ENCODE measurements around the gene SLC38A3.
"Not testable (repeated sequence)": the region's sequence is repeated elsewhere in the genome, so short reads cannot be mapped to it uniquely, and the experiment has no call there.

The SLC38A3 gene

GRCh38 chr3:50192689-50193141, 12.4 kb upstream of the SLC38A3 start:
- peak; percentile 71 for DNase-seq

DNA sequence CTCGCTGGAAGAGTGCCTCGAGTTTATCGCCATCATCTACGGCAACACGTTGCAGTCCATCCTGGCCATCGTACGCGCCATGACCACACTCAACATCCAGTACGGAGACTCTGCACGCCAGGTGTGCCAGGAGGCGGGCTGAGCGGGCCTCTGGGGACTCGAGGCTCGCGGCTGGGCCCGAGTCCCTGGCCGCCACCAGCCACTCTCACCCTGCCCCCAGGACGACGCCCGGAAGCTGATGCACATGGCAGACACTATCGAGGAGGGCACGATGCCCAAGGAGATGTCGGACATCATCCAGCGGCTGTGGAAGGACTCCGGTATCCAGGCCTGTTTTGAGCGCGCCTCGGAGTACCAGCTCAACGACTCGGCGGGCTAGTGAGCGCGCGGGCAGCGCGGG, 11.8 kb upstream of the SLC38A3 start:
- DNase-seq, result no peak

GRCh38 chr3:50193746-50194127, 11.3 kb upstream of the SLC38A3 start:
- DNase-seq, result no peak

- peak; percentile 75 for DNase-seq
Observed at GRCh38 chr3:50194128-50194902, 10.8 kb upstream of the SLC38A3 start.

DNA sequence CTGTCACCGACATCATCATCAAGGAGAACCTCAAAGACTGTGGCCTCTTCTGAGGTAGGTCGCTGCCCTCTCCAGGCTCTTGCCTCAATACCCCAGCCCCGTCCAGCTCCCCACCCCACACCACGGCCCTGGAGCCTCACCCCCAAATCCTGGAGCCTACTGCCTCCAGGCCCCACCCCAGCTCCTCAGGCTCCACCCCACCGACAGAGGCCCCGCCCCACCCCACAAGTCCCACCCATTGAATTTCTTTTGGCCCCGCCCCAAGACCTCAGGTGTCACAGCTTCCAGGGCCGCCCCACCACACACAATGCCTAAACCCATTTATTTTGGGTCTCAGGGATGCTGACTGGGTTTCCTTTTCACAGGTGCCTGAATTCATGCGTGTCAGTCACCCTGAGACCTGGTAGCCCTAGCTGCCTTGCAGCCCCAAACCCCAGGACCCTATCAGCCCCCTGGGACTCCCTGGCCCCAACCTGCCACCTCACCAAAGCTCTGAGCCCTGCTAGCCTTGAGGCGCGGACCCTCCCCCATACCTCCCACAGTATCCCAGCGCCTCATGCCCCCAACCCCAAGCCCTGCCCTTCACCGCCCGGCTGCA, 10.1 kb upstream of the SLC38A3 start:
- DNase-seq, result peak; percentile 11

GRCh38 chr3:50195501-50196252, 9.4 kb upstream of the SLC38A3 start:
- DNase-seq, result no peak

GRCh38 chr3:50196253-50196801, 8.7 kb upstream of the SLC38A3 start:
- no peak for DNase-seq

- no peak for DNase-seq
Observed at GRCh38 chr3:50201573-50202315, 3.3 kb upstream of the SLC38A3 start.

- no peak for DNase-seq
Observed at GRCh38 chr3:50202353-50203112, 2.5 kb upstream of the SLC38A3 start.

DNA sequence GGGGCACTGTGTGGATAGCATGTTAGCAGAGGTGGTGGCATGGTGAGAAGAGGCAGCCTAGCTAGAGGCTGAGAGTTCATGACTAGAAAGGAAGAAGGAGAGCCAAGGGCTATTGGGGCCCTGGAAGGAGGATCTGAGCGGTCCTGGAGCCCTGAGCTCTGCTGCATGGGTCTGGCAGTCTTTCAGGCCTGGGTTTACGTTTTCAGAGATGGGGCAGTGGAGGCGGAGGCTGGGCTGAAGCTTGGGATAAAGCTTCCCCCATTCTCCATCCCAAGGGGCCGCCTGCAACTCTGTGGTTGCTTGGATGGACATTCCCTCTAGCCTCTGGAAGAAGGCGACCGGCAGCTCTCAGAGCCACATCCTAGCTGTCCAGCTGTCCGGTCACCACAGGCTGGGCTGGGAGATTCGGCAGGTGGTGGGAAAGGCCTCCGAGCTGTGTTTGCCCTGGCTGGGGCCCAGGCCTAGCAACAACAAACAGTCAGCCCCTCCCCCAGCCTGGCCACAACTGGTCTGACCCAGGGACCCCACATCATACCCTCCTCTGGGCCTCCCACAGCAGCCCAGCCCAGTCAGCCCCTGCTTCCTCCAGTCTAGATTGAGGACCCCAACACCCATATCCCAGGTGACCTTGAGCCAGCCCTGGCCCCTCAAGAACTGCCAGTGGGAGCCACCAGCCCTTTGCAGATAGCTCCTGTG, 1.8 kb upstream of the SLC38A3 start:
- no peak for DNase-seq

GRCh38 chr3:50203809-50204803, 965 bp upstream of the SLC38A3 start:
- no peak for DNase-seq

DNA sequence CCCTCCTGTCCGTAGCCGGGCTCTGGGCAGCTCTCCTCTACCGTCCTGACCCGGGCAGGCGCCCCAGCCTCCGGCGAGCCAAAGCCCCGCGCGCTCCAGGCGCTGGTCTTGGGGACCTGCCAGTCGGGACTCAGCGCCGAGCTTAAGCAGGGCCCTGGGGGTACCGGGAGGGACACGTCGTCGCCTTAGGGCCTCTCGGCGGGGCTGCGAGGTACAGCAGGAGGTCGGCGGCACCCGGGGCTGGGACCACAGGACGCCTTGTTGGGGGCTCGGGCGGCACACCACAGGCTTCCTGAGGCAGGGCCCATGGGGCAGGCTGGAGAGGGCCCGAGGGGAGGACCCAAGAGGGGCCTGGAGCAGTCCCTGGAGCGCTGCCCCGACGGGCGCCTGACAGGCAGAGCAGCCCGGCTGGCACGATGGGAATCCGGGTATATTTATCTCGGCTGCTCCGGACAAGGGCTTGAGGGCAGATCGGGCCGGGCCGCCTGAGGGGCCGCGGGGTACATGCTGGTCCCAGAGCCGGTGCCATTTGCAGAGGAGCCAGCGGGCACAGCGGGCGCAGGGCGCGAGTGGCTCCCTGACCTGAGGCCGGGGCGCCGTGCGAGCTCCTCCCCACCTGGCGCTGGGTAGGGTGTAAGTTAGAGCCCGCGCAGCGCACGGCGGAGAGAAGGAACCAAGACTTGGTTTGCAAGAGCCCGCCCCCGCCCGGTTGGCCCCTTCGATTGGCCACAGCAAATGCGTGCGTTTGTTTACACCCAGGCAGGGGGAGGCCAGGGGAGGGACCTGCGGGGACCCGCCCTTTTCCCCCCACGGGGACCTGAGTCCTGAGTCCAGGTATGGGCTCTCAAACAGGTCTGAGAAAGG, 574 bp downstream of the SLC38A3 start:
- DNase-seq, result peak; percentile 9

DNA sequence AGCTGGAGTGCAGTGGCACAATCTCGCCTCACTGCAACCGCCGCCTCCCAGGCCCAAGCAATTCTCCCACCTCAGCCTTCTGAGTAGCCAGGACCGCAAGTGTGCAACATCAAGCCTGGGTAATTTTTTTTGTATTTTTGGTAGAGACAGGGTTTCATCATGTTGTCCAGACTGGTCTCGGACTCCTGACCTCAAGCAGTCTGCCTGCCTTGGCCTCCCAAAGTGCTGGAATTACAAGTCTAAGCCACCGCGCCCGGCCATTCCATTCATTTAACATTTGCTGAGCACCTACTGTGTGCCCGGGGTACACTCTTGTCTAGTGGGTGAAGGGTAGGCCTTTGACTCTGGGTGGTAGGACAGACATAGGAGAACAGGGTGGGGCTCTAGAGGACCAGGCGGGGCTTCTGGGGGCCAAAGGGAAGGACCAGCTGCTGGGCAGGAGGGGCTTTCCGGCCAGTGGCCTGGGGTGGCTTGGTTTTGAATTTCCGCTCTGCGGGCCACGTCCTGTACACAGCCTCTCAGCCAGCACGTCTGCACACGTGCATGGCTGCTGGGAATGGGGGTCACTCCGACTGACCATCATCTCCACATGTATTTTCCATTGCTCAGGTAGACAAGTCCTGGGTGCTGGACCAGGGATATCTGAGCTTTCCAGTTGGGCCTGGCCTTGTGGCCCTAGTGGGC, 2.4 kb downstream of the SLC38A3 start:
- no peak for DNase-seq

DNA sequence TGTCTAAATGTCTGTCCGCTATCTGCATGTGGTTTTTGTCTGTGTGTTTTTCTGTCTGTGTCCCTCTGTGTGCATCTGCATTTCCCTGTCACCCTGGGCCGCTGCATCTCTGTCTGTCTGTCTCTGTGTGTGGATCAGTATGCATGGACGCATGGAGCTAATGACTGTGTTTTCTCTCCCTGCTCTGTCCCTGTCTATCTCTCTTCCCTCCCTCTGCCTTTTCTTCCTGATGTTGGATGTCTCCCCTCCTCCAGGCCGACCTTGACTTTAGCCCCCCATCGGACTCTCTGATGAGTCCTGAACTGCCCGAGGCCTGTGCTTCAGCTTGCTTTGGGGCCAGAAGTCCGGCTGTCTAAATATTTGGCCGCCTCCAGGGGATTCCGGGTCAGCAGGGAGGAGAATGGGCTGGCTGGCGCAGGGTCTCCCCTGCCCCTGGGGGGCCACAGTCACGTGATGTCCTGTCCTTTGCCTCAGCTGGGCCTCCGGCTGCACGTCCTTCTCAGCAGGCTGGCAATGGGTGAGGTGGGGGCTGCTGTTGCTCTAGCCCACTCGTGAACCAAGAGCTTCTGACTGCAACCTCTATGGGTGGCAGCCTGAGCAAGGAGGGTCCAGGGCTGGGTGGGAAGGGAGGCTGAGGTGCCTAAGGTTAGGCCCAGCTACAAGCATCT, 3.7 kb downstream of the SLC38A3 start:
- no peak for DNase-seq

DNA sequence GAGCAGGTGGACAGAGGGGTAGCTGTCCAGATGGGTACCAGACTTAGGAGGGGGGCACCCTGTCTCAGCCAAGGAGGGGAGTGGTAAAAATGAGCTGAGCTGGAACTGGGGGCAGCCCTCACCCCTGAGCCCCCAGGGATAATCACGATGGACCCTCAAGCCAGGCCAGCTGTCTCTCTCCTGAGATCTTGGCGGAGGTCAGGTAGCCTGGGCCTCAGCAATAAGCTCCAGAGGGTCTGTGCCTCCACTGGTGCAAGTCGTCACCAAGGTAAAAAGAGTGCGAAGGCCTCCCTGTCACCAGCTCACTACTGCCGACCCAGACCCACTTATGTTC, 5.1 kb downstream of the SLC38A3 start:
- no peak for DNase-seq

DNA sequence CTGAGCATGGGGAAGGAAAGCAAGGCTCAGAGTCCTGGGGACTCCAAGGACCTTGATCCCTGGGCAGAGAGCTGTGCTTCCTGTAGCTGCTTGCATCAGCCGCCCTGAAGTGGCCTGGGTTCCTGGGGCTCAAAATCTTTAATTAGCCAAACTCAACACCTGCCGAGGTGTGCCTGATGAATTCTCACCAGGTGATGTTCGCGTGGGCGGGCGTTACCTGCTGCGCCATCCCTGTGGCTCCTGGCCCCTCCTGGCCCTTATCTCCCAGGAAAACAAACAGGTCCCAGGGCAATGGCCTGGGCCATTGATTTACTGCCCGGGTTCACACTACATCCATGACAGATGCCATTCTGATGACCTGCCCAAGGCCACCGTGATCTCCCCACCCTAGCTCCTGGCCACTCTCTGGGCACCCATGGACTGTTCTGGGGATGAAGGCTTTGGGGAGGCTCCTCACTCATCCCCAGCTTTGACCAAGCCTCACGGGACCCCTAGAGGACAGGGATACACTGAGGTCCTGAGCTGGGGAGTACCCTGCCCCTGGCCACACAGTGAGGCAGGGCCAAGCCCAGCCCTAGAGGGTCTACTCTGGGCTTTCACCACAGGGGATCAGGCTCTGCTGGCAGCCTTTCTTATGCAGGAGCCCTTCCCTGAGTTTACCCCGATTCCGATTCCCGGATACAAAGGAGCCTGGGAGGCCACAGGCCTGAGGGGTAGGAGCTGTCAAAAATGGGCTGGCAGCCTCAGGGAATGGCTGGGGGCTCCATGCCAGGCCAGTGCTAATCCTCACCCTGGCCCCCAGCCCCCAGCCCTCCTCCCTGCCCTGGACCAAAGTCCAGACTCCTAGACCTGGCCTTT, 5.7 kb downstream of the SLC38A3 start:
- no peak for DNase-seq

DNA sequence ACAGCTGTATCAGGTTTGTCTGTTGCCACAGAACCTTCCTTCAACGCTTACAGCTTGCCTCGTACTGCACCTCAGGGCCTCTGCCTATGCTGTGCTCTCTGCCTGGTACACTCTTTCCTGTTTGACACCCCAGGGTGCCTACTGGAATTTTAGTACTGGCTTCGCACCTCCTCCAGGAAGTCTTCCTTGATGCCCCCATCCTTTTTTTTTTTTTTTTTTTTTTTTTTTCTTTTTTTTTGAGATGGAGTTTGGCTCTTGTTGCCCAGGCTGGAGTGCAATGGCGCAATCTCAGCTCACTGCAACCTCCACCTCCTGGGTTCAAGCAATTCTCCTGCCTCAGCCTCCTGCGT, 6.3 kb downstream of the SLC38A3 start:
- not testable (repeated sequence) for DNase-seq
